Tongue (tissue), 2 donors: ENCODE results near the gene ABHD2. TPM values are rescaled to one million over a fixed set of nuclear protein-coding genes. Genes with fewer than 3 reads are reported as not detected.

ENCODE experiments used
- DNase-seq: peaks from one replicate; pipeline ENCODE4 v3.0.0-alpha.2; 2015
- total RNA-seq: library from RNA; depleted of rRNA; stranded (reverse); fragments of >200 nt; gene quantifications from one replicate; pipeline ENCODE4 v1.2.3, GENCODE V29; 2014

ABHD2 gene
- total RNA-seq, 1 donor from 2014 or later = 56.5 TPM

DNA sequence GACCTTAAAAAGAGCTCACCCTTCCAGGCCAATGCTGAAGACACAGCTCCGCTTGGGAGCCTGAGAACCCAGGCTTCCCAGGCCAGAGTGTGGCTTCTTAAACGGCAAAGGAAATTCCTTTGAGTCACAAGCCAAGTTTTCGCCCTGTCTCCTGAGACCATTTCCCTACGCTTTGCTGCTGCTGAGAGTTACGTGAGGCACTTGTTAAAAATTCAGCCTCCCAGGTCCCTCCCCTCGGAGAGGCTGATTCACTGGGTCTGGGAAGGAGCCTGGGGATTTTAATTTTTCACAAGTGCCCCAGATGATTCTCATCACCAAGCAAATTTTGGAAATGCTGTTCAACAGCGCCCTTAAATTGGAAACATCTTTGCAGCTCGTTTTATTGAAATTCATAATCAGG is 107.6 kb downstream of the ABHD2 start:
- no peak for DNase-seq

DNA sequence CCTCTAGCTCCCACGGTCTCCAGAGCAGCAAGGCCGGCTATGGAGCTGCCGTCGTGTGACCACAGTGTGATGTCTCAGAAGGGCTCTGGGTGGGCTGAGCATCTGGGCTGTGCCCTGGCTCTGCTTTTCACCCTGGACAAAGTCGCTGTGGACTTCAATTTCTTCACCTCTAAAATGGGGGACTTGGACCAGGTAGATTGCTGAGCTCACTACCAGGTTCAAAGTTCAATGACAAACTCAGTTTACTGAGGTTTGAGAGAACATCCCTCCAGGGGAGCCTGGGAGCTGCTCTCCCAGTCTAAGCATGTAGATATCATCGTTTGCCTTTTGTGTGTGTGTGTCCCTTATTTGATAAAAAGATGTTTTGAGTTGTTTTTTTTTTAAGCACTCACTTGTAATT is 108.0 kb downstream of the ABHD2 start:
- DNase-seq = no peak

DNA sequence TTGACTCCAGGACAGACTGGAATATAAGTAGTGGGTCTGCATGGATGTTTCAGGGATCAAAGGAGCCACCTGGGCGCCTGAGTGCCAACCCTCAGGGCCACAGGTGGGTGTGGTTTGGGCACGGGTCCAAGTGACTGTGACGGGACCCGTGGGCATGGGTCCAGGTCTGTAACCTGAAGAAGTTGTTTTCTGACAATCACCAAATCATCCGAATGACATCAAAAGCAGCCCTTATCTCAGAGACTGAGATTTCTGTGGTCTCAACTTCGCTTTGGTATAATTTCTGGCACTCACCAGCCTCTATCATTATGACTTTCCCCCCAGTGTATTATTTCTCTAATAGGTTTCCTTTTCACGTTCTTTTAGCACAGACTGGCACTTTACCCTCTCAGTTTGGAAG is 108.7 kb downstream of the ABHD2 start:
- DNase-seq = no peak

DNA sequence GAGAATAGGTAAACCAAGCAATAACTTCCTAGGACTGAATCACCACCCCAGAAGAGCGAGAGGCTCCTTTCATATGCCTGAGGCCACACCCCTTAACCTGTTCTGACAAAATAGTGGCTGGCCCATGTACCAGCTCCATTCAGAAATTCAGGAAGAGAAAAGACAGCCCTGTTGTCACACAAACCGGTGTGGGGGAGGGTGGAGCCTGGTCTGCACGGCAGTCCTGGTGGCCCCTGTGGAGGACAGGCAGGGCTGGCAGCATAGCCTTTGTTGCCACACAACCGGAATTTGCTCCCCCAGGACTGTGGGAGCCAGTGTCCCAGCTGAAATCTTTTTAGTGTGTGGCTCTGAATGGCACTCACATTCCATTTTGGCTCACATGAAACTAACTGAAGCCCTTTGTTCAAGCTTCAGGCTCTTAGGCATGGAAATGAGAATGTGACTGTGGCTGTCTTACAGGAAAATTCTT is 109.3 kb downstream of the ABHD2 start:
- DNase-seq = peak; percentile 52

DNA sequence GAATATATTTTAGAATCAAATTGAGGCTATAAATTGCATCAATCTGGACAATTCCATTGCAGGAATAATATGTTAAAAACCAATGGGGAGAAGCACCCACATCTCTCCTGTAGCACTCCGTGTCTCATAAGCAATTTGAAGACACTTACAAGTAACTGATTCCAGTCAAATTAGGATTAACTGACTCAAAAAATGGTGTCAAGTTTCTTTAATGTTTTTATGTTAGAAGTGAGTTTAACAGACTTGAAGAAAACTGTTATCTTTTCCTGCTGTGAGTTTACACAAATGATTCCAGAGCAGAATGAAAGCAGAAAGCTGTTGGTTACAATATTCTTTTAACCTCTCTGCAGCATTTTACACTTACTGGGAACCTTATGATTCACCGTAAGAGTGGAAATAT is 109.9 kb downstream of the ABHD2 start:
- DNase-seq = no peak

DNA sequence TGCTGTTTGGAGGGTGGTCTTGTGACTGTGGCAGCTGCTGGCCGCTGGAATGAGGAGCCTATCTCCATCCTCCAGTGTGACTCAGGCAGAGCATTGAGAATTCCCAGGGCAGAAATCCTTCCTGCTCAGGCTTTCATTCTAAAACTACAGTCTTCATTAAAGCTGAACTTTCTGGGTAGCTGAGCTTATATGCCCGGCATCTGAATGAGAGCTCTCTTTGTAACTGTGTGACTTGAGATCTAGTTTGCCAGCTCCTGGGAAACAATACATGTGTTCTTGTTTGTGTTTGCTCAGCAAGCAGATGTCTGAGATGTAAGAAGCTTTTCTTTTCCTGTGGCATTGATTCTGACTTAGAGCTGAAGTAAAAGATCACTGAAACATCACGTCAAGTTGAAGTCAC is 110.7 kb downstream of the ABHD2 start:
- peak; percentile 30 for DNase-seq

DNA sequence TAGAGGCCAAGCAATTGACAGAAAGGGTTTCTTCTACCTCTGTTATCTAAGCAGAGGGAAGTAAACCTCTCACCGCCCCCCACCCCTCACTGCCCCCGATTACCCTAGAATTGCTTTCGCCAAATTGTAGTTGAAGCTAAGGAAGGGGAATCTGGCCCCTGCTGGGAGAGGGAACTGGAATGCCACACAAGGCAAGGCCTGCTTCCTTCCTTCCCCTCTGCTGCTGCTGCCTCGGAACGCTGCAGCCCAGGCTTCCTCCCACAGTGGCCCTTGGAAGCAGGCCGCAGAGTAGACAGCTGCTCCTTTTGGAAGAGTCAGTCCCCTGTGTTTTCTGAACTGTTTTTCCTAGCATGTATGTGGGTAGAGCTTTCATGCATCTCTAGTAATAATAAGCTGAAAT is 111.5 kb downstream of the ABHD2 start:
- peak; percentile 64 for DNase-seq

DNA sequence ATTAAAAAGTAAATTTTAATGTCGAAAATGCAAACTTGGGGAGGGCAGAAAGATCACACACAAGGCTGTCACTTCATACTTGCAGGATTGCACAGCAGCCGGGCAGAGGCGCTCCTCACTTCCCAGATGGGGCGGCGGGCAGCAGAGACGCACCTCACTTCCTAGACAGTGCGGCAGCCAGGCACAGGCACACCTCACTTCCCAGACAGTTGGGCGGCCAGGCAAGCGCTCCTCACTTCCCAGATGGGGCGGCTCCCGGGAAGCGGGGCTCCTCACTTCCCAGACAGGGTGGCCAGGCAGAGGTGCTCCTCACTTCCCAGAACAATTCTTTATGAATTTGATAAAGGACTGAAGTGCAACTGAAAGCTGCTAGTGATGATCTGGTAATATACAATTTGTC is 111.9 kb downstream of the ABHD2 start:
- DNase-seq = no peak

DNA sequence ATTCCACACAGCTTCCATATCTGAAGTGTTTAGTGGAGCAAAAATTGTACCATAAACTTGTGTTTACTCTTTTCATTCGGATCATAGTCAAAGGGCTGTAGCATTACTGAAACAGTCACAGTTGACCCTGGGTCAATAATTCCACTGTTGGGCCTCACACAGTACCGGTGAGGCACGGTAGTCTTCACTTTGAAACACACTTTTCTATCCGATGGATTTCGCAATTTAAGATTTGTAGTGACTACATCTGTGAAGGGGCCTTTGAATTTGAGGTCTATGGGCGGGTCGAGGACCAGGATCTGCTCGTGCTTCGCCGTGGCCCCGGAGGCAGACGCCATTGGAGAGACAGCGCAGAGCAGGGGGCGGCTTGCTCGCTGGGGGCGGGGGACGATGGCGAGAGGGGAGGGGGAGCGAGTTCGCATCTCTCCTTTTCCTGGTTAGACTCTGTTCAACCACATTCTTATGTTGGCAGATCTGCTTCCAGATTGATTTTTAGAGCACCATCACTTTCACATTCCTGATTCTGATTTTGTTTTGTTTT is 113.3 kb downstream of the ABHD2 start:
- no peak for DNase-seq

DNA sequence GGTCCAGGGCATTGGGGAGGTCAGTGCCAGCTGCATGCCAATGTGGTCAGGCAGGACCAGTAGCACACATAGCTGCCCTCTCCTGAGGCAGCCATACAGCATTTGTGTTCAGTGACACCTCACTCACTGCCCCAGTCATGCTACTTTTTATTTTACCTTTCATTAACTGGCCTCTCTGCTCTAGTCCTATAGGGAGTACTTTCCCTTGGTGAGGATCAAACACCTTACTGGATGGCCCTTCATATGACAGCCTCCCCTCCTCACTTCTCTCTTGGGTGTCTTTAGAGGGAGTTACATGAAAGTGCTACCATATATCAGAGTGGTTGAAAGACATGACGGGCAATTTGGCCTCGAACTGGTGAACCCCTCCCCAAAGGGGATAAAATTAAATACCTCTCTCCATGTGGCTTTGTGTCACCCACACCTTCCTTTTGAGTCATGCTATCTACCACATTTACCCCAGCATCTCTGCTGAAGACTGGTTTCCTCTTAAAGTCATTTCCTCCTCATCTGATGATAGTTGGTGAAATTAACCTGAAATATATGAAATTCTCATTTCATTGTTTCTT is 115.5 kb downstream of the ABHD2 start:
- DNase-seq = no peak

DNA sequence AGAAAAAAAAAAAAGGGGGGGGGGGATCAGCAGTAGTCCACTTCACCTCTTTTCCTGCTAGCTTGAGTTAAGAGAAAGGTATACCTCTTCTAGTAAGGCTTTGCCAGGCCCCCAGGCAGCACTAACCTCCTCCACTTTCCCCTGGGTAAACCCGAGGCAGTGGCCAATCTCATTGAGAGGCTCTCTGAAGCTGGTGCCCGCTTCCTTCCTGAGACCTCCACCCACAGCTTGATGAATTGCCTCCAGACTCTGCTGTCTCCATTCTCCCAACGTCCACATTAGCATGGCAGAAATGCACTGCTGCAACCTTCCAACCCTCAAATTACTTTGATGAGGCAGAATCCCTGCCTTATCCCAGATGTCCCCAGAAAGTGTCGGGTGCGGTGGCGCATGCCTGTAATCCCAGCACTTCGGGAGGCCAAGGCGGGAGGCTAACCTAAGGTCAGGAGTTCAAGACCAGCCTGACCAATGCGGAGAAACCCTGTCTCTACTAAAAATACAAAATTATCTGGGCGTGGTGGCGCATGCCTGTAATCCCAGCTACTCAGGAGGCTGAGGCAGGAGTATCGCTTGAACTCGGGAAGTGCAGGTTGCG is 117.8 kb downstream of the ABHD2 start:
- no peak for DNase-seq

DNA sequence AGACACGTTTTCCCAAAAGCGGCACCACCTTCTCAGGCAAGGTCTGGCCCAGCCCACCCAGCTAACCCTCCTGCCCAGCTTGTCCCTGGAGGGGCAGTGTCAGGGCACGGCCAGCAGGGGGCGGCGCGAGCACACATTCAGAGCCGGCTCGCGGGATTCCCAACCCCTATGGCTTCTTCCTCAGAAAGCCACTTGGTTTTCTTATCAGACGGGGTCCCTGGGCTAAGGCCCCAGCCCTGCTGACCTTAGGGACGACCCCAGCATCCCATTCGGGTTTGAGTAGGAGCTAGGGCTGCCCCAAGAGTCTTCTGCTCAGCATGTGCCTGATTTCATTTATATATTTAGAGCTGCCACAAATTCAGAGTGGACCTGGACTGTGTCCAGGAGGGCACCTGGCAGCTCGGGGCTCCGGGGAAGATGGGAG is 118.7 kb downstream of the ABHD2 start:
- peak; percentile 80 for DNase-seq

DNA sequence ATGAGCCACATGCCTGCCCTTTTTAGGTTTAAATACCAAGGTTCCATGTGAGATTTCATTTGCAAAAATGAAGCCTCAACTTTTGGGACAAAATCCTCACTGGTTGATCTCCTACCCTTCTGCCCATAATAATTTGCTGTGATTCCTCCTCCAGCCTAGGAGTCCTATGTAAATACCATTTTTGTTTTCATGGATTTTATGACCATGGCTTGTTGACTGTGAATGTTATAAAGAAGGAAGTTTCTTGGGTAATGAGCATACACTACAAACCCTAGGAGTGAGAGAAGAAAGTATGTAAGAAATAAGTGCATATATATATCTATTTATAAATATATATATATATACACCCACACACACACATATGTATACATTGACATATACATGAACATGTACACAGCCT is 120.0 kb downstream of the ABHD2 start:
- DNase-seq = no peak

DNA sequence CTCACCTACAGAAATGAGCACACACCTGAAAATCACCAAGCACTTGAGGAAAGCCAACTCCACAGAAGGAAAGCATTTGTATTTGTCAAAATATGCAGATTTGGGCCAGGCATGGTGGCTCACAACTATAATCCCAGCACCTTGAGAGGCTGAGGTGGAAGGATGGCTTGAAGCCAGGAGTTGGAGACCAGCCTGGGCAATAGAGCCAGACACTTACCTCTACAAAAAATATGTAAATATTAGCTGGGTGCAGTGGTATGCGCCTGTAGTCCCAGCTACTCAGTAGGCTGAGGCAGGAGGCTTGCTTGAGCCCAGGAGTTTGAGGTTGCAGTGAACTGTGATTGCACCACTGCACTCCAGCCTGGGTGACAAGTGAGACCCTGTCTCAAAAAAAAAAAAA is 120.8 kb downstream of the ABHD2 start:
- DNase-seq = no peak

DNA sequence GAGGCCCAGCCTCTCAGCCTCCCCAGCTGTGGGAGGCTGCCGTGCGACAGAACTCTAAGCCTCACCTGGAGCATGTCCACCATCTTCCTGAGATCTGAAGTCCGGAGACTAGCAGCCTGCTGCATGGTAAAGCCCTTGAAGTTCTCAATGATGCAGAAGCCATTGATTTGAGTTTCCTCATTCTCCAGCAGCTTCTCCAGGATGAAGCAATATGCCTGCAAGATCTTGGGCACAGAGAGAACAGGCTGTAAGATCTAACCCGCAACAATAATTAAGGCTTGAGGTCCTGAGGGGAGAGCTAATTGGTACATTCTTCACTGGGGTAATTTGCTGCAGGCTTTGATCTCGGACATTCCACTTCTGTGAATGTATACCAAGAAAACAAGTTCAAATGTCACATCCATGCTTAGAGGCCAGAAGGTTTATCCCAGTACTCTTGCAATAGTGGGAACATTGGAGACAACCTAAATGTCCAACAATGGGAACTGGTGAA is 123.5 kb downstream of the ABHD2 start:
- DNase-seq = no peak

DNA sequence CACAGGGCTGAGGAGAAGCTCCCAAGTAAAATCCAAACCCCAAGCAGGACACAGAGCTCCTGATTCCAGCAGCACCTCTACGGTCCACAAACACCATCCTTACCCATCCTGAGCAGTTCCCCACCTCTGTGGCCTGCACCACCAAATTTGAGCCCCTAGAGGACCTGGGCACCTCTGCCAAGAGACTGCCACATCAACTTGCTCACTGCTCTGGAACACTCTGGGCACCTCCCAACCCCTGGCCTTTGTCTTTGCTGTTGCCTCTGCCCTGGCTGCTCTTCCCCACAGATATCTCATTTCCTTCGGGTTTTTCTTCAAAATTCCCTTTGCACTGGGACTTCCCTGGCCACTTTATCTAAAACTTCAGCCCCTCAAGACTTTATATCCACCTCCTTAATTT is 127.4 kb downstream of the ABHD2 start:
- DNase-seq = no peak

DNA sequence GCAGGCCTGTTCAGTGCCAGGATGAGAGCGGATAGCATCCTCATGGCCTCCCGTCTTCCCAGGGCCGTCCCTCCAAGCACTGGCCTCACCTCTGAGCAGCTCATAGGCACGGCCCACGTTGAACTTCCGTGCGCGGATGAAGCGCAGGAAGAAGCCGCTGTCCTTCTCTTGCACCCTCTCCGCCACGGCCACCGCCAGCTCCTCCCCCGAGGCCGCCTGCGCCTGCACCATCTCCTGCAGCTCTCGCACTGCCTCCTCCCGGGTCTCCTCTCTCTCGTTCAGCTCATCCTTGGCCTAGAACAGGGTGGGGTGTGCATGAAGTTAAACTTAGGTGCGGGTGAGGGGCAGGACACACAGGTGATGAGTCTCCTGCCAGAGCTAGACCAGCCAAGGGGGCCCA is 128.8 kb downstream of the ABHD2 start:
- no peak for DNase-seq

DNA sequence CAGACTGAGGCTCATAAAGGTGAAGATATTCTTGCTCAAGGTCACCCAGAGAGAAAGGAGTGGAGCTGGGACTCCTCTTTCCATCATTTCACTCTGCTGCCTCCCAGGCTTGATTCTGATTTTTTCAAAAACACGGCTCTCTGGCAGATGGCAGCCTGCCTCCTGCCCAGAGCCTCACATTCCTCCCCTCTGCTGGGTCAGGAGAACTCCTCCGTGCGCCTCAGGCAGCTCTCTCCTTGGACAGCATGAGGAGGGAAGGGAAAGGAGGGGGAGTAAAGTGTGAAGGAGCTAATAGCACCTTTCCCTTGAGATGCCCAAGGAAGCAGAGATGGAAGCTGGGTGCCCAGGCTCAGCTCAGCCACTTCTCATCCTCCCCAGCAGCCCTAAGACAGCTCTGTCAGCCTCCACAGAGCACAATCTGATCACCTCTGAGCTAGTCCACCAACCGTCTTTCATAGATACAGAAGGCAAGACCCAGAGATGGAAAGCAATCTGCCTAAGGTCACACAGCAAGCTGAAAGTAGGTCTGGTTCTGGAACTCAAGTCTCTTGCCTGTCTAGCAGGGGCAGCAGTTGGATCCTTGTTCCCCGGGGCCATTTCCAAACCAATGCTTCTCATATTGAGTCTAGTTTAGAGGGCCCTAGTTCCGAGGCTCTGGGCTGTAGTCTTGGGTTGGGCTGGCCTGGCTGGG is 129.6 kb downstream of the ABHD2 start:
- DNase-seq = no peak

DNA sequence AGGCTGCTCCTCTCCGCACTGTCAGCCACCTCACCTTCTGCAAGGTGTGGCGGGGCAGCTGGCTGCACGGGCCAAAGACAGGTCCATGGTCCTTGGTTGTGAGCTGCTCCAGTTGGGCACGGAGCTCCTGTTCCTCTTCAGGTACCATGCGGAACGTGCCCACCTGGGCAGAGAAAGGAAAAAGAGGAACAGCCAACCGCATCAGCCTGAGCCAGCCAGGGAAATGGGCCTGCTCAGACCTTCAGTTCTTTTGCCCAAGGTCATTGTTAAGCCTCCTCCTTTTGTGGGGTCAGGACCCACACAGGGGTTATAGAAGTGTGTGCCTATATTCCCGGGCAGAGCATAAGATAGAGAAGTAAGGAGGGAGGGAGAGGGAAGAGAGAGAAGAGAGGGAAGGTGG is 130.3 kb downstream of the ABHD2 start:
- DNase-seq = no peak

DNA sequence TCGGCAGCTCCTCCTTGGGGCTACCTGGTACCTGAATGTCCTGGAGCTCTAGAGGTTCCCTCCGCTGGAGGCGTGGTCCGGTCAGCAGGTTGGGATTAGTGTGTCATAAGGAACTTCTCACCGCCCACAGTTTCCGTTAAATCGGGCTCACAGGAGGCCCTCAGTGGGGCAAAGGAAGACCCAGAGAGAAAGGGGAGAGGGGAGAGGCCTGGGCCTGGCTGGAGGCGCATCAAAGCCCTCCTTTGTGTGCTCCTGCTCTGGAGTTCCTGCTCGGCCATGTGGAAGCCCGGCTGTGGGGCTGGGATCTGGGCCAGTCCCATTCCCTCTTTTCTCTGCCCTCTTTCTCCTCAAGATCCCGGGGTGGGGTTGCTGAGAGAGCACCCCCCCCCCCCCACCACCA is 133.3 kb downstream of the ABHD2 start, which contains the start of gene RLBP1:
Gene RLBP1 (minus strand): TSS at position 37 of the 400 bp plus-strand sequence. CDS start 2,604 bp downstream, outside the sequence.
- DNase-seq = no peak

DNA sequence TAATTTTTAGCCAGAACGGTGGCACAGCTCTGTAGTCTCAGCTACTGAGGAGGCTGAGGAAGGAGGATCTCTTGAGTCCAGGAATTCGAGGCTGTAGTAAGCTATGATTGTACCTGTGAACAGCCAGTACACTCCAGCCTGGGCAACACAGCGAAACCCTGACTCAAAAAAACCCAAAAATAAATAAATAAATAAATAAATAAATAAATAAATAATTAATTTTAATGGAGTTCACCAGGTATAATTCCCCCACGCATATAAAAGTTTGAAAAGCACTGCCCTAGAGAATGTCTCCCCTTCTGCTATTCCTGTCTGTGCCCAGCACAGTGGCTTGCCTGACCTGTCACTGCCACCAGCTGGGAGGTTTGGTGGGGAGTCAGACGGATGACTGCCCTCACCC is 137.3 kb downstream of the ABHD2 start:
- DNase-seq = no peak

DNA sequence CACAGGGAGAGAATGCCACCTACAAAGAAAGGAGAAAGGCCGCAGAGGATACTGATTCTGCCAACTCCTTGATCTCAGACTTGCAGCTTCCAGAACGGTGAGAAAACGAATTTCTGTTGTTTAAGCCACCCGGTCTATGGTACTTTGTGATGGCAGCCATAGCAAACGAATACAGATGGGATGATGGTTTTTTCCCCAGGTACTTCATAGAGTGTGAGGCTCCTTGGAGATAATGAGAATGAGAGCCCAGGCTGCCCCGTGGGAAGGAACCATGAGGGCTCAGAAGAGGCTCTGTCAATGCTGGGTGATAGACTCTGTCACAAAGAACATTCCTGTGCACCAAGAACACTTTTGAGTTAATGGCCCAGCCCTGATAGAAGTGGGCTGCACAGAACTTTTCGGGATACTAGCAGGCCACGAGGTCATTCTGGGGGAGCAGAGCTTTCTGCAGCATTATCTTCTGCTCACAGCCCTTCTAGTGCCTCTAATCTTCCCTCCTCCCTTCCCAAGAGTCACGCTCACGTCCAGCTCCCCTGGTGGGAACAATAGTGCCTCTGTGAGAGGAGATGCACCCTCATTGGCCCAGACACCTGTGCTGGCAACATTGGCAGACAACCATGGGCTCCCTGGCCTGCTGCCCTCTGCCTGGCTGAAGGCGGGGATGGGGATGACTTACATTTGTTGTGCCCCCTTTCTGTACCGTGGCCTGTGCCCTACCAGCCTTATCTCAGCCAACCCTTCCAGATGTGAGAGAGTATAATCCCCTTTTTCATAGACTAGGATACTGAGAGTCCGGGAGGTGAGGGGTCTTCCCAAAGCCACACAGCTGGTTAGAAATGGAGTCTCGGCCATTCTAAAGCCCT is 138.3 kb downstream of the ABHD2 start:
- no peak for DNase-seq
